Gastrocnemius medialis (tissue), 4 donors: ENCODE measurements around the gene SEPTIN10.

Experiments
- POLR2A ChIP-seq, 2 donors: fragments of 450-650 bp; IDR thresholded peaks; one replicate each; pipeline ENCODE4 v1.6.1; 2017; ENCODE audit warnings: antibody characterized with exemption in 2 of 2, mild to moderate bottlenecking in 2 of 2, moderate library complexity in 2 of 2
- TF ChIP-seq, protein P1 (sequence below), 5 experiments: fragments of 450-650 bp in 3 of 5; fragments of 200-600 bp in 2 of 5; sonication (generic) in 2 of 5; IDR thresholded peaks in 4 of 5; conservative IDR thresholded peaks in 1 of 5; 1 replicate in 4 of 5; 2 replicates in 1 of 5; pipeline ENCODE4 v1.5.1; 2016 to 2019; ENCODE audit warnings: antibody characterized with exemption in 5 of 5, mild to moderate bottlenecking in 3 of 5, moderate library complexity in 3 of 5

DNA sequence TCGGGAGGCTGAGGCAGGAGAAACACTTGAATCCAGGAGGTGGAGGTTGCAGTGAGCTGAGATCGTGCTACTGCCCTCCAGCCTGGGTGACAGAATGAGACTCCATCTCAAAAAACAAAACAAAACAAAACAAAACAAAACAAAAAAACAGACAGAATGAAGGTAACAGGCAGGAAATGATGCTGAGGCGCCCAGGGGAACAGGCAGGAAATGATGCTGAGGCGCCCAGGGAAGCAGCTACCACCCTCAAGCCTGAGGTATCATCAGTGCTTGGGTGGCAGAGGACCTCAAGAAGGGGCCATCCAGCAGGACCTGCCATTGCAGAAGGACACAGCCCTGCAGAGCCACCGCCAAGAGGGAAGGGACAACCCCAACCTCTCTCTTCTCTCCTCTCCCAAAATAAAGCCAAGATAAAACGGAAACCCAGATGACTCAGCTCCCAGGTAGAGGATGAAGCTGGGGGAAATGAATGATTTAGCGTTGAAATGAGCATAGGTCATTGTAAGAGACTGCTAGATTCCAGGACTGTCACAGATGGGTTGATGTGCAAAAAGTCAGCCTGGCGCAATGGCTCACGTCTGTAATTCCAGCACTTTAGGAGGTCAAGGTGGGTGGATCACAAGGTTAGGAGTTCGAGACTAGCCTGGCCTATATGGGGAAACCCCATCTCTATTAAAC lies 19.7 kb upstream of the SEPTIN10 start:
- TF ChIP-seq POLR2A (IDR thresholded peaks at IDR 0.05), result no peak
- TF ChIP-seq, protein P1, sequence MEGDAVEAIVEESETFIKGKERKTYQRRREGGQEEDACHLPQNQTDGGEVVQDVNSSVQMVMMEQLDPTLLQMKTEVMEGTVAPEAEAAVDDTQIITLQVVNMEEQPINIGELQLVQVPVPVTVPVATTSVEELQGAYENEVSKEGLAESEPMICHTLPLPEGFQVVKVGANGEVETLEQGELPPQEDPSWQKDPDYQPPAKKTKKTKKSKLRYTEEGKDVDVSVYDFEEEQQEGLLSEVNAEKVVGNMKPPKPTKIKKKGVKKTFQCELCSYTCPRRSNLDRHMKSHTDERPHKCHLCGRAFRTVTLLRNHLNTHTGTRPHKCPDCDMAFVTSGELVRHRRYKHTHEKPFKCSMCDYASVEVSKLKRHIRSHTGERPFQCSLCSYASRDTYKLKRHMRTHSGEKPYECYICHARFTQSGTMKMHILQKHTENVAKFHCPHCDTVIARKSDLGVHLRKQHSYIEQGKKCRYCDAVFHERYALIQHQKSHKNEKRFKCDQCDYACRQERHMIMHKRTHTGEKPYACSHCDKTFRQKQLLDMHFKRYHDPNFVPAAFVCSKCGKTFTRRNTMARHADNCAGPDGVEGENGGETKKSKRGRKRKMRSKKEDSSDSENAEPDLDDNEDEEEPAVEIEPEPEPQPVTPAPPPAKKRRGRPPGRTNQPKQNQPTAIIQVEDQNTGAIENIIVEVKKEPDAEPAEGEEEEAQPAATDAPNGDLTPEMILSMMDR (IDR thresholded peaks at IDR 0.05 in 4 of 5, conservative IDR thresholded peaks at IDR 0.05 in 1 of 5), result no peak
